HEK293 (cell line): ENCODE data around the gene KLF4.
A peak's percentile ranks its signal among the peaks of the same experiment; 100 is the strongest.

Experiments
- CTCF ChIA-PET: fragments of 350-600 bp; formaldehyde crosslinking; extraction: SDS; loops from one replicate; lab custom pipeline; 2021; ENCODE audit warnings: antibody characterized with exemption; lab: Yijun Ruan, JAX
- POLR2A ChIA-PET: fragments of 300-600 bp; formaldehyde crosslinking; extraction: SDS; loops from one replicate; lab custom pipeline; 2020; ENCODE audit warnings: antibody characterized with exemption, inconsistent platforms; lab: Yijun Ruan, JAX
- H3K27ac ChIP-seq: fragments of 200-500 bp; sonication (Bioruptor generic); 2 replicates; pipeline ENCODE4 v1.5.1; 2014; ENCODE audit warnings: low read depth, low read length, control low read depth, inconsistent platforms; ENCODE audit errors: extremely low read depth
- H3K36me3 ChIP-seq, 2 experiments: fragments of 200-500 bp in 1 of 2; sonication (Bioruptor generic) in 1 of 2; 1 replicate in 1 of 2; 2 replicates in 1 of 2; pipeline ENCODE4 v1.5.1; 2014 to 2017; ENCODE audit warnings: inconsistent platforms in 2 of 2, low read length in 2 of 2; ENCODE audit not compliant: control insufficient read depth in 2 of 2, insufficient read depth in 1 of 2
- H3K4me1 ChIP-seq: fragments of 200-500 bp; sonication (Bioruptor generic); 2 replicates; pipeline ENCODE4 v1.5.1; 2014; ENCODE audit warnings: mild to moderate bottlenecking, low read length, inconsistent platforms; ENCODE audit not compliant: control insufficient read depth, insufficient read depth
- H3K4me3 ChIP-seq: 2 replicates; pipeline ENCODE4 v1.5.1; 2011; ENCODE audit warnings: low read depth, mild to moderate bottlenecking, control low read depth, low read length, moderate library complexity
- H3K9me3 ChIP-seq: fragments of 200-500 bp; sonication (Bioruptor generic); 2 replicates; pipeline ENCODE4 v1.5.1; 2014; ENCODE audit warnings: low read depth, low read length, inconsistent platforms; ENCODE audit not compliant: control insufficient read depth, insufficient read depth
- BCL11B ChIP-seq: fragments of 450-650 bp; formaldehyde crosslinking; IDR thresholded peaks from 2 replicates; pipeline ENCODE4 v1.5.1; 2016; ENCODE audit warnings: low read depth, missing biosample characterization, missing genetic modification characterization
- IKZF3 ChIP-seq: fragments of 450-650 bp; IDR thresholded peaks from 2 replicates; pipeline ENCODE4 v1.5.0; 2018; ENCODE audit warnings: missing biosample characterization, mild to moderate bottlenecking, missing genetic modification characterization, moderate library complexity
- KLF10 ChIP-seq: fragments of 450-650 bp; IDR thresholded peaks from 2 replicates; pipeline ENCODE4 v1.5.1; 2018; ENCODE audit warnings: missing biosample characterization, mild to moderate bottlenecking, missing genetic modification characterization
- MEIS1 ChIP-seq: sonication (generic); formaldehyde crosslinking; IDR thresholded peaks from 2 replicates; pipeline ENCODE4 v1.8.1; 2022; ENCODE audit warnings: missing genetic modification reagents, mild to moderate bottlenecking, borderline replicate concordance
- OVOL3 ChIP-seq: fragments of 450-650 bp; formaldehyde crosslinking; IDR thresholded peaks from 2 replicates; pipeline ENCODE4 v1.5.1; 2016; ENCODE audit warnings: missing biosample characterization, missing genetic modification characterization
- REST ChIP-seq: fragments of 450-650 bp; formaldehyde crosslinking; IDR thresholded peaks from 2 replicates; pipeline ENCODE4 v1.5.1; 2016; ENCODE audit warnings: missing biosample characterization, missing genetic modification characterization
- SCRT2 ChIP-seq: fragments of 450-650 bp; formaldehyde crosslinking; IDR thresholded peaks from 2 replicates; pipeline ENCODE4 v1.5.1; 2016; ENCODE audit warnings: missing biosample characterization, missing genetic modification characterization
- SP2 ChIP-seq: fragments of 450-650 bp; formaldehyde crosslinking; IDR thresholded peaks from 2 replicates; pipeline ENCODE4 v1.5.1; 2016; ENCODE audit warnings: missing biosample characterization, missing genetic modification characterization
- TRIM28 ChIP-seq: IDR thresholded peaks from 2 replicates; pipeline ENCODE4 v1.6.1; 2011; ENCODE audit warnings: low read length, control low read depth, borderline replicate concordance
- ZEB2 ChIP-seq: fragments of 450-650 bp; formaldehyde crosslinking; IDR thresholded peaks from 2 replicates; pipeline ENCODE4 v1.5.1; 2016; ENCODE audit warnings: missing biosample characterization, missing genetic modification characterization
- ZFP69B ChIP-seq: fragments of 450-650 bp; formaldehyde crosslinking; IDR thresholded peaks from 2 replicates; pipeline ENCODE4 v1.5.1; 2016; ENCODE audit warnings: missing biosample characterization, missing genetic modification characterization
- ZNF132 ChIP-seq: fragments of 450-650 bp; formaldehyde crosslinking; IDR thresholded peaks from 2 replicates; pipeline ENCODE4 v1.5.1; 2017; ENCODE audit warnings: missing biosample characterization, missing genetic modification characterization, borderline replicate concordance
- ZNF184 ChIP-seq: fragments of 450-650 bp; IDR thresholded peaks from 2 replicates; pipeline ENCODE4 v1.5.1; 2018; ENCODE audit warnings: missing biosample characterization, mild to moderate bottlenecking, missing genetic modification characterization
- ZNF2 ChIP-seq: fragments of 450-650 bp; formaldehyde crosslinking; IDR thresholded peaks from 2 replicates; pipeline ENCODE4 v1.5.1; 2016; ENCODE audit warnings: missing biosample characterization, missing genetic modification characterization
- ZNF26 ChIP-seq: fragments of 450-650 bp; formaldehyde crosslinking; IDR thresholded peaks from 2 replicates; pipeline ENCODE4 v1.5.1; 2016; ENCODE audit warnings: missing biosample characterization, missing genetic modification characterization
- ZNF423 ChIP-seq: fragments of 450-650 bp; formaldehyde crosslinking; IDR thresholded peaks from 2 replicates; pipeline ENCODE4 v1.5.1; 2016; ENCODE audit warnings: missing biosample characterization, missing genetic modification characterization
- ZNF449 ChIP-seq: fragments of 450-650 bp; formaldehyde crosslinking; IDR thresholded peaks from 2 replicates; pipeline ENCODE4 v1.5.1; 2017; ENCODE audit warnings: missing biosample characterization, mild to moderate bottlenecking, missing genetic modification characterization, moderate library complexity
- ZNF585B ChIP-seq: fragments of 450-650 bp; formaldehyde crosslinking; IDR thresholded peaks from 2 replicates; pipeline ENCODE4 v1.5.1; 2016; ENCODE audit warnings: missing biosample characterization, missing genetic modification characterization
- ZNF600 ChIP-seq: fragments of 450-650 bp; formaldehyde crosslinking; IDR thresholded peaks from 2 replicates; pipeline ENCODE4 v1.5.1; 2016; ENCODE audit warnings: missing biosample characterization, missing genetic modification characterization
- ZNF626 ChIP-seq: fragments of 450-650 bp; sonication (Bioruptor Pico); formaldehyde crosslinking; IDR thresholded peaks from 2 replicates; pipeline ENCODE4 v1.5.1; 2018; ENCODE audit warnings: missing biosample characterization, missing genetic modification characterization, inconsistent platforms
- ZNF629 ChIP-seq: fragments of 450-650 bp; formaldehyde crosslinking; IDR thresholded peaks from 2 replicates; pipeline ENCODE4 v1.5.1; 2017; ENCODE audit warnings: missing biosample characterization, missing genetic modification characterization
- ZNF664 ChIP-seq: fragments of 450-650 bp; formaldehyde crosslinking; IDR thresholded peaks from 2 replicates; pipeline ENCODE4 v1.5.1; 2016; ENCODE audit warnings: missing biosample characterization, missing genetic modification characterization
- ZNF670 ChIP-seq: fragments of 450-650 bp; formaldehyde crosslinking; IDR thresholded peaks from 2 replicates; pipeline ENCODE4 v1.5.1; 2016; ENCODE audit warnings: missing biosample characterization, missing genetic modification characterization, low read depth
- ZNF677 ChIP-seq: fragments of 450-650 bp; IDR thresholded peaks from 2 replicates; pipeline ENCODE4 v1.5.0; 2018; ENCODE audit warnings: missing biosample characterization, mild to moderate bottlenecking, missing genetic modification characterization, moderate library complexity
- ZSCAN23 ChIP-seq: fragments of 450-650 bp; formaldehyde crosslinking; IDR thresholded peaks from 2 replicates; pipeline ENCODE4 v1.5.1; 2016; ENCODE audit warnings: missing biosample characterization, missing genetic modification characterization
- TF ChIP-seq, protein P1 (sequence below): fragments of 450-650 bp; formaldehyde crosslinking; IDR thresholded peaks from 2 replicates; pipeline ENCODE4; 2016; ENCODE audit warnings: missing biosample characterization, missing genetic modification characterization
- TF ChIP-seq, protein P2 (sequence below): fragments of 450-650 bp; IDR thresholded peaks from 2 replicates; pipeline ENCODE4 v1.5.1; 2018; ENCODE audit warnings: missing biosample characterization, missing genetic modification characterization

The KLF4 gene

DNA sequence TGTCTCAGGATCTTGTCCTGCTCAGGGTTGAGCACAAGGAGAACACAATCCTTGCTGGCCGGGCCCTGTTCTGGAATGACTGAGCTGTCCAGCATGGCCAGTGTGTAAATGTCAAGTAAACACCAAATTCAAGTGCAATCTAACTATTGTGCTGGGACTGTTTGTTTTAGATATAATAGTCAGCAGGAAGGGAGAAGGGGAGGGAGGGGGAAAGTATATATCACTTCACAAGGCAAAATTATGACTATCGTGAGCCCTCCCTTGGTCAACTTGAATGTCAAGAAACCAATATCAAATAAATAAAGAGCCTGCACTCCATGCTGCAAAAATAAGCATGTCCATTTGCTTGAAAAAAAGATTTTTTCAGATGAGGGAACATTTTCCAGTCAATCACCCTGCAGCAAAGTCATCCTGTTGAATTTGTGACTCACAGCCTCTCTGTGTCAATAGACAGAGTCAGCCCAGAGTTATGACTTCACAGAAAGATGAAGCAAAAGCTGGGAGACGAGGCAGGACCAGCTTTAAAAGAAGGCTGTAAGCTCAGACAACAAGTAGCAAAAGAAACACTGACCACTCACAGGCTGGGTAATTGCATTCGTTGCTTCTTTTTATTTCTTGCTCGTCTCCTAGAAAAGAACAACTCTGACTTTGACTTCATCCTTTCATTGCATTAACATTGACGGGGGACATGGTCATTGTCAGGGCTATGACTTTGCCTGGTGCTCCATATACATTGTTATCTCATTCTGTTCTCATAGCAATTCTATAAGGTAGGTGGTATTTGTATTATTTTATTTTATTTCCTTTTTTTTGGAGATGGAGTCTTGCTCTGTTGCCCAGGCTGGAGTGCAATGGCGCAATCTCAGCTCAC, 15.3 kb upstream of the KLF4 start:
- CTCF ChIA-PET: interaction anchor here (0.8 kb wide), 1 partner anchor 901 kb away, joined by 5 read pairs; no protein-coding TSS in a partner anchor
- Histone ChIP-seq H3K27ac (no peak overlapping the region), H3K36me3 (no peaks in the 10 kb centered on the region), H3K4me1 (no peaks in the 10 kb centered on the region; the same call in 1 of the 2 replicates), H3K9me3 (no peaks in the 10 kb centered on the region), H3K4me3 (no peak overlapping the region)
- POLR2A ChIA-PET: no interaction called here
- no peak for TF ChIP-seq IKZF3 (tag by site-specific recombination)
- peak; percentile 53 for TF ChIP-seq ZEB2 (tag by site-specific recombination)
- TF ChIP-seq ZNF629: peak; percentile 82
- TF ChIP-seq ZNF626 (tag by site-specific recombination): no peak
- peak; percentile 96 for TF ChIP-seq ZNF449
- peak; percentile 80 for TF ChIP-seq SCRT2 (tag by site-specific recombination)
- peak; percentile 66; the same call in 1 of the 2 replicates for TF ChIP-seq TRIM28
- TF ChIP-seq KLF10 (tag by site-specific recombination): no peak
- peak; percentile 89 for TF ChIP-seq REST (tag by site-specific recombination)
- TF ChIP-seq ZNF26 (tag by site-specific recombination): no peak
- no peak for TF ChIP-seq BCL11B (tag by site-specific recombination)
- 0 out of 2 replicates have a peak, but pooled peaks have one; percentile 53 for TF ChIP-seq ZNF184
- peak; percentile 41; the same call in 1 of the 2 replicates for TF ChIP-seq ZNF600

DNA sequence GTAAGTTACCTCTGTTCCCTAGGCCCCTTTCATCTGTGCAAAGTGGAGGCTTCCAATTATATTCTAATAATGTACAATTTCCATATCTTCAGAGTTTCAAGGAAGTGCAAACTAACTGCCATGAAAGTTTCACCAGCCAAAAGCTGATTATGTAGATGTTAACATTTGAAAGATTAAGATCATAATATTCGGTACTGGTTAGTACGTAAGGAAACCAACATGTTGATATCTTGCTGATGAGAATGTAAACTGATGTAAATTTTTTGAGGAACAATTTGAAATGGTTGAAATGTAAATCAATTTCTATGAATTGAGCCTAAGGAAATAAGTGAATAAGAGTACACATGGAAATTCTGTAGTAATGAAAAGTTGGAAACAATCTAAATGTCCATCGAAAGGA, 12.9 kb upstream of the KLF4 start:
- no peaks in the 10 kb centered on the region for H3K9me3 ChIP-seq
- no peak overlapping the region for H3K4me3 ChIP-seq
- H3K4me1 ChIP-seq: no peaks in the 10 kb centered on the region; the same call in 1 of the 2 replicates
- no peaks in the 10 kb centered on the region for H3K36me3 ChIP-seq
- TF ChIP-seq SP2 (tag by site-specific recombination) (no peak), ZNF132 (no peak), ZNF670 (tag by site-specific recombination) (no peak), OVOL3 (tag by site-specific recombination) (no peak), ZNF2 (tag by site-specific recombination) (no peak), ZSCAN23 (tag by site-specific recombination) (no peak), ZNF585B (no peak), ZNF677 (tag by site-specific recombination) (no peak), ZNF664 (tag by site-specific recombination) (no peak), ZFP69B (no peak), MEIS1 (CRISPR knock-in tag) (no peak), IKZF3 (tag by site-specific recombination) (no peak), ZNF423 (tag by site-specific recombination) (no peak)
- TF ChIP-seq, protein P1, sequence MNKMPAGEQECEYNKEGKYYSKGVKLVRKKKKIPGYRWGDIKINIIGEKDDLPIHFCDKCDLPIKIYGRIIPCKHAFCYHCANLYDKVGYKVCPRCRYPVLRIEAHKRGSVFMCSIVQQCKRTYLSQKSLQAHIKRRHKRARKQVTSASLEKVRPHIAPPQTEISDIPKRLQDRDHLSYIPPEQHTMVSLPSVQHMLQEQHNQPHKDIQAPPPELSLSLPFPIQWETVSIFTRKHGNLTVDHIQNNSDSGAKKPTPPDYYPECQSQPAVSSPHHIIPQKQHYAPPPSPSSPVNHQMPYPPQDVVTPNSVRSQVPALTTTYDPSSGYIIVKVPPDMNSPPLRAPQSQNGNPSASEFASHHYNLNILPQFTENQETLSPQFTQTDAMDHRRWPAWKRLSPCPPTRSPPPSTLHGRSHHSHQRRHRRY (tag by site-specific recombination): no peak
- TF ChIP-seq, protein P2, sequence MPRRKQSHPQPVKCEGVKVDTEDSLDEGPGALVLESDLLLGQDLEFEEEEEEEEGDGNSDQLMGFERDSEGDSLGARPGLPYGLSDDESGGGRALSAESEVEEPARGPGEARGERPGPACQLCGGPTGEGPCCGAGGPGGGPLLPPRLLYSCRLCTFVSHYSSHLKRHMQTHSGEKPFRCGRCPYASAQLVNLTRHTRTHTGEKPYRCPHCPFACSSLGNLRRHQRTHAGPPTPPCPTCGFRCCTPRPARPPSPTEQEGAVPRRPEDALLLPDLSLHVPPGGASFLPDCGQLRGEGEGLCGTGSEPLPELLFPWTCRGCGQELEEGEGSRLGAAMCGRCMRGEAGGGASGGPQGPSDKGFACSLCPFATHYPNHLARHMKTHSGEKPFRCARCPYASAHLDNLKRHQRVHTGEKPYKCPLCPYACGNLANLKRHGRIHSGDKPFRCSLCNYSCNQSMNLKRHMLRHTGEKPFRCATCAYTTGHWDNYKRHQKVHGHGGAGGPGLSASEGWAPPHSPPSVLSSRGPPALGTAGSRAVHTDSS (tag by site-specific recombination): no peak
- no peak overlapping the region for H3K27ac ChIP-seq
- ChIA-PET CTCF (no interaction called here), POLR2A (no interaction called here)
